Liver (tissue), 9 donors: ENCODE measurements around the gene COMMD3. TPM values are rescaled to one million over a fixed set of nuclear protein-coding genes. Genes with fewer than 3 reads are reported as not detected.

Experiments
- DNase-seq: peaks from one replicate; pipeline ENCODE4 v3.0.0-alpha.2; 2017; ENCODE audit warnings: low spot score
- H3K27ac ChIP-seq, 2 donors: one replicate each; pipeline ENCODE4 v1.7.0; 2013; ENCODE audit warnings: inconsistent platforms in 2 of 2, low read length in 2 of 2, control low read depth in 1 of 2, low read depth in 1 of 2, mild to moderate bottlenecking in 1 of 2
- H3K27me3 ChIP-seq, 4 donors: one replicate each; pipeline versions ENCODE4 v1.6.1 to v1.7.0; 2013; ENCODE audit warnings: low read length in 3 of 4, inconsistent platforms in 1 of 4, mild to moderate bottlenecking in 1 of 4, moderate library complexity in 1 of 4; ENCODE audit not compliant: control insufficient read depth in 4 of 4, insufficient read depth in 4 of 4
- H3K36me3 ChIP-seq, 4 donors: one replicate each; pipeline versions ENCODE4 v1.6.1 to v1.7.0; 2013; ENCODE audit warnings: low read length in 3 of 4, mild to moderate bottlenecking in 3 of 4, low read depth in 1 of 4, moderate library complexity in 1 of 4; ENCODE audit not compliant: control insufficient read depth in 4 of 4, insufficient read depth in 3 of 4
- H3K4me1 ChIP-seq, 4 donors: one replicate each; pipeline versions ENCODE4 v1.6.1 to v1.7.0; 2013; ENCODE audit warnings: low read length in 3 of 4, mild to moderate bottlenecking in 3 of 4, moderate library complexity in 1 of 4; ENCODE audit not compliant: control insufficient read depth in 4 of 4, insufficient read depth in 4 of 4
- H3K4me3 ChIP-seq, 3 donors: one replicate each; pipeline versions ENCODE4 v1.6.1 to v1.7.0; 2013; ENCODE audit warnings: low read length in 3 of 3, control low read depth in 1 of 3, low read depth in 1 of 3, mild to moderate bottlenecking in 1 of 3
- H3K9ac ChIP-seq, 2 donors: one replicate each; pipeline ENCODE4 v1.7.0; 2013; ENCODE audit warnings: low read length in 2 of 2, mild to moderate bottlenecking in 2 of 2, moderate library complexity in 2 of 2, control low read depth in 1 of 2, low read depth in 1 of 2
- H3K9me3 ChIP-seq, 4 donors: one replicate each; pipeline versions ENCODE4 v1.6.1 to v1.7.0; 2013; ENCODE audit warnings: low read length in 3 of 4; ENCODE audit not compliant: control insufficient read depth in 4 of 4
- ATF3 ChIP-seq: IDR thresholded peaks from 2 replicates; pipeline ENCODE4 v1.6.1; 2016; ENCODE audit warnings: antibody characterized with exemption
- EGR1 ChIP-seq, 2 donors: IDR thresholded peaks; 2 replicates each; pipeline ENCODE4 v1.6.1; 2016 to 2018; ENCODE audit warnings: antibody characterized with exemption in 2 of 2, low read depth in 2 of 2
- FOXA1 ChIP-seq: IDR thresholded peaks from 2 replicates; pipeline ENCODE4 v1.6.1; 2016; ENCODE audit warnings: antibody characterized with exemption
- FOXA2 ChIP-seq: IDR thresholded peaks from 2 replicates; pipeline ENCODE4 v1.6.1; 2016; ENCODE audit warnings: antibody characterized with exemption
- GABPA ChIP-seq, 2 donors: IDR thresholded peaks in 1 of 2; conservative IDR thresholded peaks in 1 of 2; 2 replicates each; pipeline ENCODE4 v1.6.1; 2016; ENCODE audit warnings: antibody characterized with exemption in 2 of 2, mild to moderate bottlenecking in 1 of 2, moderate library complexity in 1 of 2
- HNF4A ChIP-seq, 2 donors: conservative IDR thresholded peaks; 2 replicates each; pipeline ENCODE4 v1.6.1; 2016; ENCODE audit warnings: antibody characterized with exemption in 2 of 2, mild to moderate bottlenecking in 2 of 2
- HNF4G ChIP-seq: IDR thresholded peaks from 2 replicates; pipeline ENCODE4 v1.6.1; 2016; ENCODE audit warnings: antibody characterized with exemption
- JUND ChIP-seq, 2 donors: IDR thresholded peaks; 2 replicates each; pipeline ENCODE4 v1.6.1; 2016; ENCODE audit warnings: antibody characterized with exemption in 2 of 2
- MAX ChIP-seq: IDR thresholded peaks from 2 replicates; pipeline ENCODE4 v1.6.1; 2016; ENCODE audit warnings: antibody characterized with exemption
- NR2F2 ChIP-seq: IDR thresholded peaks from 2 replicates; pipeline ENCODE4 v1.6.1; 2016; ENCODE audit warnings: antibody characterized with exemption
- RAD21 ChIP-seq, 2 donors: IDR thresholded peaks; 2 replicates each; pipeline ENCODE4 v1.6.1; 2016; ENCODE audit warnings: antibody characterized with exemption in 2 of 2, mild to moderate bottlenecking in 2 of 2
- RXRA ChIP-seq, 2 donors: IDR thresholded peaks; 2 replicates each; pipeline ENCODE4 v1.6.1; 2017 to 2018; ENCODE audit warnings: antibody characterized with exemption in 2 of 2, mild to moderate bottlenecking in 1 of 2
- ZBTB33 ChIP-seq: IDR thresholded peaks from 2 replicates; pipeline ENCODE4 v1.6.1; 2016; ENCODE audit warnings: antibody characterized with exemption
- WGBS: extraction: QIAGEN DNeasy Blood & Tissue Kit; methylation state at CpG from one replicate; pipeline ENCODE4 v1.1.7; 2013; 5-methylcytosine and 5-hydroxymethylcytosine counted together
- polyA plus RNA-seq, 2 donors: library from polyadenylated mRNA; stranded (reverse) in 1 of 2; unstranded in 1 of 2; fragments of 200-250 nt in 1 of 2; fragments of >200 nt in 1 of 2; fragmentation: Nextera tagmentation in 1 of 2; extraction: Ambion mirVana in 1 of 2; gene quantifications; one replicate each; pipeline versions ENCODE4 v1.2.1 to v1.2.3, GENCODE V29; 2013 to 2015
- total RNA-seq, 2 donors: library from RNA; depleted of rRNA; stranded (reverse); fragments of >200 nt; gene quantifications; one replicate each; pipeline ENCODE4 v1.2.3, GENCODE V29; 2014
- donor health status: healthy.
- donor health status: healthy.
- donor health status: healthy.
- donor health status: healthy.
- donor health status: healthy.

The COMMD3 gene
- total and polyA plus RNA-seq, 4 donors, result 18.3 to 62.0 (median 25.8) TPM

GRCh38 chr10:22363305-22363704 lies 47.1 kb downstream of the COMMD3 start (continued):
- no peak for TF ChIP-seq ZBTB33

GRCh38 chr10:22364407-22365140 lies 48.4 kb downstream of the COMMD3 start:
- H3K4me3 ChIP-seq, result no peak overlapping the region
- TF ChIP-seq RAD21 (IDR thresholded peaks at IDR 0.05) (no peak), GABPA (IDR thresholded peaks at IDR 0.05 in 1 of 2, conservative IDR thresholded peaks at IDR 0.05 in 1 of 2) (no peak), FOXA2 (no peak), HNF4G (no peak), ATF3 (no peak), RXRA (IDR thresholded peaks at IDR 0.05) (no peak), EGR1 (IDR thresholded peaks at IDR 0.05; ENCODE audit: low read depth in 2 of 2) (no peak), HNF4A (conservative IDR thresholded peaks at IDR 0.05) (no peak), FOXA1 (no peak), ZBTB33 (no peak)
- peaks cover 0 to 2% (median 0%) of the 10 kb centered on the region in 4 donors for H3K27me3 ChIP-seq
- H3K27ac ChIP-seq, result no peak overlapping the region
- no peaks in the 10 kb centered on the region for H3K36me3 ChIP-seq
- no peak for DNase-seq
- H3K9ac ChIP-seq, result no peak overlapping the region
- no peaks in the 10 kb centered on the region for H3K4me1 ChIP-seq
- no peaks in the 10 kb centered on the region for H3K9me3 ChIP-seq
- 90% methylated on average over 5 of the region's 5 CpGs for WGBS

DNA sequence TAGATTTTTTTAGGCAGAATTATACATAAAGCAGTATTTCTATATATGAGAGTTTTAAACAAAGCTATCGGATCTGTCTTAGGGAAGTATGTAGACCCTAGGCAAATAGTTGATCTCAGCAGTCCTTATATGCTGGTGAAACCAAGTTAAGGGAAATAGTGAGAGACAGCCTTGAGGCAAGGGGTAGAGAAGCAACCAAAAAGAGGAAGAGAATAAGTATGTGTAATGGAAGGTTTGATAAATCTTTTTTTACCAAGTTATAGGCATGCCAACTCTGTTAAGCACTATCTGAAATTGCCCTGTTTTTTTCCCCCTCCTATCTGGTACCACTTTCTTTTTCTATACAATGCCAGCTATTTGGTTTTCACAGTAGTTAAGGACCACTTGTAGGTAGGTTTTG lies 49.0 kb downstream of the COMMD3 start:
- Histone ChIP-seq H3K9ac (no peak overlapping the region), H3K4me3 (no peak overlapping the region), H3K9me3 (no peaks in the 10 kb centered on the region), H3K27me3 (peaks cover 0 to 2% (median 0%) of the 10 kb centered on the region in 4 donors), H3K27ac (no peak overlapping the region), H3K4me1 (no peaks in the 10 kb centered on the region), H3K36me3 (no peaks in the 10 kb centered on the region)
- DNase-seq, result no peak
- 93% methylated on average over 1 of the region's 1 CpG for WGBS
- TF ChIP-seq RXRA (IDR thresholded peaks at IDR 0.05) (no peak), HNF4A (conservative IDR thresholded peaks at IDR 0.05) (no peak), JUND (IDR thresholded peaks at IDR 0.05) (no peak), MAX (no peak), ATF3 (no peak), EGR1 (IDR thresholded peaks at IDR 0.05; ENCODE audit: low read depth in 2 of 2) (no peak), NR2F2 (no peak), RAD21 (IDR thresholded peaks at IDR 0.05) (no peak), FOXA1 (no peak)
